Naive thymus-derived CD8-positive, alpha-beta T cell (primary cell): Measurements from ENCODE around the gene AJAP1. TPM values are rescaled to one million over a fixed set of nuclear protein-coding genes. Genes with fewer than 3 reads are reported as not detected.

Source experiments
- ATAC-seq, 2 donors: fragments of 150-1000 bp; cut with Tn5 transposase in 1 of 2; sonication (Bioruptor Pico), chemical (Tn5 transposase) in 1 of 2; 1 replicate in 1 of 2; 2 replicates in 1 of 2; pipeline ENCODE4 v1.10.0; 2021; ENCODE audit warnings: mild to moderate bottlenecking in 2 of 2, moderate library complexity in 2 of 2
- POLR2A ChIA-PET: fragments of 350-600 bp; sonication (Branson Sonifier 250); formaldehyde crosslinking; loops from one replicate; lab custom pipeline; 2021; ENCODE audit warnings: antibody characterized with exemption; lab: Charles Lee
- DNase-seq, 10 donors: peaks; one replicate each; pipeline versions ENCODE4 v3.0.0 to v3.0.0-alpha.2; 2020 to 2022
- H3K27ac Mint-ChIP-seq, 10 donors: one replicate each; pipeline ENCODE4 v1.8.0; 2020 to 2022; ENCODE audit warnings: mild to moderate bottlenecking in 10 of 10, mixed read lengths in 10 of 10, moderate library complexity in 4 of 10, inconsistent platforms in 1 of 10
- H3K27me3 Mint-ChIP-seq, 5 donors: one replicate each; pipeline ENCODE4 v1.8.0; 2021 to 2022; ENCODE audit warnings: mixed read lengths in 5 of 5
- H3K36me3 Mint-ChIP-seq, 3 donors: one replicate each; pipeline ENCODE4 v1.8.0; 2020 to 2022; ENCODE audit warnings: mixed read lengths in 3 of 3, mild to moderate bottlenecking in 2 of 3, inconsistent platforms in 1 of 3
- H3K4me1 Mint-ChIP-seq, 4 donors: one replicate each; pipeline ENCODE4 v1.8.0; 2021 to 2022; ENCODE audit warnings: mixed read lengths in 4 of 4
- H3K4me3 Mint-ChIP-seq, 10 donors: one replicate each; pipeline ENCODE4 v1.8.0; 2020 to 2022; ENCODE audit warnings: mild to moderate bottlenecking in 10 of 10, mixed read lengths in 10 of 10, moderate library complexity in 6 of 10, inconsistent platforms in 1 of 10
- H3K9me3 Mint-ChIP-seq, 9 donors: one replicate each; pipeline ENCODE4 v1.8.0; 2020 to 2022; ENCODE audit warnings: mixed read lengths in 9 of 9, mild to moderate bottlenecking in 3 of 9, inconsistent platforms in 1 of 9, moderate library complexity in 1 of 9
- polyA plus RNA-seq, 3 donors: library from polyadenylated mRNA; unstranded; fragments of 300-500 nt; fragmentation: Illumina TruSeq; gene quantifications; one replicate each; pipeline ENCODE4 v1.2.3, GENCODE V29; 2021
- total RNA-seq, 8 experiments: library from RNA in 2 of 8; stranded (reverse) in 2 of 8; gene quantifications; one replicate each; pipeline ENCODE4 v1.2.3 and lab custom pipeline; 2021 to 2026

The AJAP1 gene
- total and polyA plus RNA-seq, 5 experiments from 2014 or later: 0.01 to 0.21 (median 0.11) TPM; not detected in 2

DNA sequence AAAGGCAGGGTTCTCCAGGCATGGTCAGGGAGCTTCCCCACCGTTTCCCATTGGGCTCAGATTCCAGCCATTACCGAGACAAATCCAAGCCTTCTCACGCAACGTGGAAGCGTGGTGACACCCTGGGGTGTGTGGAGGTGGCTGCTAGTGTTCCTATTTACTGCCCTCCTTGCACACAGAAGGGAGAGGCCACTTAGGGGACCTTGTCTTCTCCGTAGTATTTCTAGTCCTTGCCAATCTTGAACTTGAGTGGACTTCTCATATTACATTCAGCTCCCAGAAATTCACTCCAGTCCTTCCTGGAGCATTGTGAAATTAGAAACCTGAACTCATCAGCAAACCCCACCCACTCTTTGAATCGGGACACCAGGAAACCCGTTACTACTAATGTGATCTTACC, 131.6 kb downstream of the AJAP1 start:
- no peak for DNase-seq
- Mint-ChIP-seq H3K27me3 (peaks cover 3 to 14% (median 7%) of the 10 kb centered on the region in 5 donors), H3K9me3 (no peaks in the 10 kb centered on the region), H3K27ac (no peak overlapping the region), H3K4me1 (no peaks in the 10 kb centered on the region), H3K4me3 (no peak overlapping the region), H3K36me3 (no peaks in the 10 kb centered on the region)
- ATAC-seq: no peak
- POLR2A ChIA-PET: no interaction called here

DNA sequence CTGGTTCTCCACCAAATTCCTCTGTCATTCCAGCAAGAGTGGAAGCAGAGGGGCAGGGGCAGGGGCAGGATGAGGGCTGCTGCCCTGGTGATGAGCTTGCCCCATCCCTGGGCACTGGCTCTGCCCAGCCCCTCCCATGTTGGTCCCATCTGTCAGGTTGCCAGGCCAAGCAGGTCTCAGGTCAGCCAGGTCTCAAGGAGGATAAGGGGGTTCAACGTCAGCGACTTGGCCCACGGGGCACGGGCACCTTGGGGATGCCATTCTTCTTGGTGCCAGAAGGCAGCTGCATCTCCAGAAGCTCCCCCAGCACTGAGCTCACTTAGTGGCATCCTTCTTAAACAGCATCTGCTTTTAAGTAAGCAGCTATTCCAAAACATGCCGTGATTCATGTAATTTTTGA, 133.1 kb downstream of the AJAP1 start:
- Mint-ChIP-seq H3K4me3 (no peak overlapping the region), H3K27ac (no peak overlapping the region), H3K36me3 (no peaks in the 10 kb centered on the region), H3K27me3 (peaks cover 3 to 14% (median 6%) of the 10 kb centered on the region in 5 donors), H3K9me3 (no peaks in the 10 kb centered on the region), H3K4me1 (no peaks in the 10 kb centered on the region)
- POLR2A ChIA-PET: no interaction called here
- no peak for ATAC-seq
- DNase-seq: no peak

DNA sequence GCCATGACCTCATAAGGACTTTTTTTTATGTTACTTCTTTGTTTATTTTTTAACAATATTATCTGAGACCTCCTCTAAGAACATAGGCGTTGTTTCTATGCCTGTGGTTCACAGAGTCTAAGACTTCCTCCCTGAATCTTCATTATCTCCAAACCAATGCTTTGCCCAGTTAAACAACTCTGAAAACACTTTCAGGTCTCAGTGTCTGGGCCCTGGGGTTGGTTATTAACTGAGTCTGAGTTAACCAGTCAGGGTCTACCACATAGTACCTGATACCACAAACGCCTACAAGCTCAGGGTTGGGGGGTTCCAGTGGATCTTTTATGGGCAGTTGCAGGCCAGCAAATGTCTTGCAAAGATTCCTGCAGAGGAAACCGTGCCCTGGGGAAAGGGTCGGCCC, 138.2 kb downstream of the AJAP1 start:
- DNase-seq (no peak), ATAC-seq (no peak)
- Mint-ChIP-seq H3K9me3 (peaks cover 0 to 9% (median 0%) of the 10 kb centered on the region in 9 donors), H3K27ac (no peak overlapping the region), H3K36me3 (peaks cover 0 to 5% (median 0%) of the 10 kb centered on the region in 3 donors), H3K4me1 (peaks cover 0 to 11% (median 6%) of the 10 kb centered on the region in 4 donors), H3K4me3 (no peak overlapping the region), H3K27me3 (peaks cover 3 to 14% (median 6%) of the 10 kb centered on the region in 5 donors)
- POLR2A ChIA-PET: no interaction called here

DNA sequence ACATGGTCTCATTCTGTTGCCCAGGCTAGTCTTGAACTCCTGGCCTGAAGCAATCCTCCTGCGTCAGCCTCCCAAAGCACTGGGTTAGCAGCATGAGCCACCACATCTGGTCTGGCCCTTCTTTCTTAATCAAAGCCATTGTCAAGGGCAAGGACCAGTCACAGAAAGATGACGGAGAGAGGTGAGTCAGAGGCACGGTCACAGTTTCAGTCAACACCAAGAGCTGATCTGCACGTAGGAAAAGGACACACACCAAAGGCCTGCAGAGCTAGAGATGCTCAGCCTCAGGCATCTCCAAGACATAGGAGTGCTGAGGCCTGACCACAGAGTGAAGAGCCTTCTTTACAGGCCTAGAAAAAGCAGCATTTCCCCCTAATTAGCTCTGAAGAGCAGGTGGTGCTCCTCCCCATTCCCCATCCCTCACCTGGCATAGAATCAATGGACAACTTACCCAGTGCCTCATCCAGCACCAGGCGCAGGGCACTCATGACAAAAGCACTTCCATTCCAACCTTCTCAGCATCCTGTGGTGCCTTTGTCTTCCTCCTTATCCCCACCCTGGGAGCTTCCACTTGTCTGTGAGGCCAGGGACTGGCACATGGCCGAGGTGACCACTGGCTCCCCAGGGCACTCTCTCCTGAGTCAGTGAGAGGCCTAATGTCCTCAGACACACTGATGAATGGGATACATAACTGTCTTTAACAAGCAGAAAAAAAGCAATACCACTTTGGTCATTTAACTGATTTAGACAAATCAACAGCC, 139.8 kb downstream of the AJAP1 start:
- ATAC-seq (no peak), DNase-seq (no peak)
- Mint-ChIP-seq H3K27ac (no peak overlapping the region), H3K9me3 (peaks cover 0 to 9% (median 0%) of the 10 kb centered on the region in 9 donors), H3K4me1 (peaks cover 0 to 11% (median 6%) of the 10 kb centered on the region in 4 donors), H3K36me3 (peaks cover 0 to 5% (median 0%) of the 10 kb centered on the region in 3 donors), H3K4me3 (no peak overlapping the region), H3K27me3 (peaks cover 0 to 16% (median 3%) of the 10 kb centered on the region in 5 donors)
- POLR2A ChIA-PET: no interaction called here

DNA sequence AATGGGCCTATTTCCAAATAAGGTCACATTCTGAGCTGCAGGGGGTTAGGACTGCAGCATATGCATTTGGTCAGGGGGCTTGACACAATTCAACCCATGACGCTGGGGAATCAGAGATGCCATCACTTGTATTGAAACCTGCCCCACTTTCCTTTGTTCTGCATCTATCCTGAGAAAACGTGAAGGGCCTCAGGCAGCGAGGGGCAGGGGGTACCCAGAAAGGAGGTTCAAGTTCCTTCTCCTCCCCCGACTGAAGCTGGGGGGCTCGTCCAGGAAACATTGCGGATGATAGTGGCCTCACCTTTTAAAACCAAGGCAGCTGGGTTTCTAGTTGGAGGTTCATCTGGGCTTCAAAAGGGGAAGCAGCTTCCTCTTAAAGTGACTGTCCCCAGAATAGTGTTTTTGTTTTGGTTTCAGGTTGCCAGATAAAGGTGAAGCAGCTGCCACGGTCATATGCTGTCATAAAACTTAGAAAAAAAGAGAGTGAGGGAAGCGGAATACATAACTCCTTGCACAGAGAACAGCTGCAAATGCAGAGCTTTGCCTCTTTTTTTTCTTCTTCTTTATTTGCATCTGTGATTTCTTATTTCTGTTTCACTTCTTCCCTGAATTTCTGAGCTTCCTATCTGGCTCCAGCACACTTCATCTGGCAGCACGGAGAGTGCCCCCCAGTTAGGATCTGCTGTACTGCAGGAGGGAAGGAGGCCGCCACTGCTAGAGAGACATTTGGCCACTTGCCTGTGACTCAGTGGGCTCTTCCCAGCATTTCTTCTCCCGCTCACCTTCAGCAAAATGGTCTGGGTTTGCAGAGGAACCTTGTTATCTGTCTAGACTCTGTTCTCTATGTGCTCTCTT, 142.0 kb downstream of the AJAP1 start:
- peak in 1 of 2 donors; percentile 30 for ATAC-seq
- peak overlapping the region in 1 of 10 donors; percentile 68 for H3K27ac Mint-ChIP-seq
- H3K9me3 Mint-ChIP-seq: peaks cover 0 to 9% (median 0%) of the 10 kb centered on the region in 9 donors
- POLR2A ChIA-PET: no interaction called here
- H3K36me3 Mint-ChIP-seq: peaks cover 0 to 5% (median 0%) of the 10 kb centered on the region in 3 donors
- peaks cover 6 to 33% (median 11%) of the 10 kb centered on the region in 5 donors for H3K27me3 Mint-ChIP-seq
- H3K4me3 Mint-ChIP-seq: no peak overlapping the region
- no peak for DNase-seq
- peaks cover 0 to 11% (median 6%) of the 10 kb centered on the region in 4 donors for H3K4me1 Mint-ChIP-seq

DNA sequence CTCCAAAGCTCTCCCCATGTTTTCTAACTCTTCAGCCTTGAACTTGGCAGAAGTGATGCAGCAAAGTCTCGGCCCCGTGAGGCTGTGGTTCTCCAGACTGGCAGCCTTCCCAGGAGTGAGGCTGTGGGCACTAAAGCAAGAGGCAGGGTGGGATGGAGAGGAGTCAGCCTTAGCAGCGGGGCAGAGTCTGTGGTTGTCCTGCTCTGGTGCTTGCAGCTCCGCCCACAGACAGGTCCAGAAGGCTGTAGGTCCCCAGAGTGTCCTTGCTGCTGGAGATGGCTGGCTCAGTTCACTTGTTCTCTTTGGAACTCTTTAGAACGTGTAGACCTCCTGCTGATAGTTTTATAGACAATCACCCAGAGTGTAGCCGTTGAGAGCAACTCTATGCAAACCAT, 142.6 kb downstream of the AJAP1 start:
- no peak for ATAC-seq
- H3K27ac Mint-ChIP-seq: peak overlapping the region in 1 of 10 donors; percentile 68
- H3K9me3 Mint-ChIP-seq: peaks cover 0 to 9% (median 0%) of the 10 kb centered on the region in 9 donors
- peaks cover 0 to 11% (median 6%) of the 10 kb centered on the region in 4 donors for H3K4me1 Mint-ChIP-seq
- H3K27me3 Mint-ChIP-seq: peaks cover 6 to 38% (median 12%) of the 10 kb centered on the region in 5 donors
- no peak overlapping the region for H3K4me3 Mint-ChIP-seq
- POLR2A ChIA-PET: no interaction called here
- peaks cover 0 to 5% (median 0%) of the 10 kb centered on the region in 3 donors for H3K36me3 Mint-ChIP-seq
- DNase-seq: no peak

DNA sequence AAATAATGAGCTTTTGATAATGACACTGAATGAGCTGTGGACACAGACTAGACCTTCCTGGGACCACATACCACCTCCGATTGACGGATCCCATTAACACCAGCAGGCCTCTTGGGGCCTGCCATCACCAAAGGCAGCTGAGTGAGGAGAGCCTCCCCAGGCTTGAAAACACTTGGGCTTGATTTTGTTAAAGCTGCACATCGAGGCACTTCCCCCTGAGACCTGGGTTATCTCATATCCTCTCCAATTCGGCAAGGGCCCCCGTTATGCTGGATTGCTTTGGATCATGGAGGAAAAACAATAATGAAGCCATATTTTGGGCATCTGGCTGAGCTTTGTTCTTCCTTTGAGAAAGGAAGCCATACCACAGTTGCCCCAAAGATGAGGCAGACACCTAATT, 143.0 kb downstream of the AJAP1 start:
- H3K27me3 Mint-ChIP-seq: peaks cover 6 to 42% (median 12%) of the 10 kb centered on the region in 5 donors
- POLR2A ChIA-PET: no interaction called here

DNA sequence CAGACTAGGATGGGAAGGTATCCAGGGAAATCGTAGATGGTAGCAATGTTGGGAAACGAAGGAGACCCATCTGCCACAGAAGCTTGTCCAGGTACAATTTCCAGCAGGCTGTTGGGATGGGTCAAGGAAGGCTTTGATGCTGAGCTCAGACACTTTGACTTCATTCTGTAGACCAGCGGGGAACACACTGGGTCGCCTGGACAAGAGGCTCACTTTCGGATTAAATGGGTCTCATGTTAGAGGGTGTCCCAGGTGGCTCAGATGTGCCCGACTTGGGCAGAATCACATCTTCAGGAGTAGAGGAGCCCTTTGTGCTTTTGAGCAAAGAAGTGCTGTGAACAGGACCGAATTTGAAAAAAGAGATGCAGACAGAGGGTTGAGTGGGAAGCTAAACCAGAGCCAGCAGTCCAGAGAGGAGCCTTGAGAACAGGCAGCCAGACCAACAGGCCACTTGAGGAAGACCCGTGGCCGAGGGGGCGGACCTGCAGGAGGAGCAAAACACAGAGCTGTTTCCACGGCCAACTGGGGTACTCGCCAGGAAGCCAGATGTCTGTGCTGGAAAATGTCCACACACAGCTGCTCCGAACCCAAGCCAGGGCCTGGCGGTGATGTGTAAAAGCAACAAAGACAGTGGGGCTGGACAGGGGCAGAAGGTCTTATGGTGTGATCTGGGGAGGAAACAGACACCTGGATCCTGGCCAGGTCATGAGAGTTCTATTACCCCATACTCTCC, 146.9 kb downstream of the AJAP1 start:
- POLR2A ChIA-PET: no interaction called here

More for the DNA sequence above, 143.0 kb downstream of the AJAP1 start:
- peaks cover 0 to 11% (median 6%) of the 10 kb centered on the region in 4 donors for H3K4me1 Mint-ChIP-seq
- peaks cover 0 to 9% (median 0%) of the 10 kb centered on the region in 9 donors for H3K9me3 Mint-ChIP-seq
- H3K27ac Mint-ChIP-seq: no peak overlapping the region
- ATAC-seq (no peak), DNase-seq (no peak)
- H3K36me3 Mint-ChIP-seq: peaks cover 0 to 5% (median 0%) of the 10 kb centered on the region in 3 donors
- H3K4me3 Mint-ChIP-seq: no peak overlapping the region

DNA sequence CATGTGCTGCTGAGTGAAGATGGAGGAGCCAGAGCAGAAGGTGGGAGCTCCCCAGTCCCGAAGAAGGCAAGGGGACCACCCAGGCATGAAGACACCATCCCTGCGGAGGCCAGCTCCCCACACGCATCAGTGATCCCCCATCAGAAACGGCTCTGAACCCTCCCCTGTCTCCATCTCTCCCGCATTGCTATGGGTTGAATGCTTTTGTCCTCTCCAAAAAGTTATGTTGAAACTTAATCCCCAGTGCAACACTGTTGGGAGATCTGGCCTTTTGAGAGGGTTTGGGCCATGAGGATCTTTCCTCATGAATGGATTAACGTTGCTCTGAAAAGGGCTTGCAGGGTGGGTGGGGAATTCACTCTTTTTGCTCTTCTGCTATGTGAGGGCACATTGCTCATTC, 147.6 kb downstream of the AJAP1 start:
- POLR2A ChIA-PET: no interaction called here
- H3K27me3 Mint-ChIP-seq: peaks cover 19 to 84% (median 33%) of the 10 kb centered on the region in 5 donors
- H3K4me3 Mint-ChIP-seq: no peak overlapping the region
- peaks cover 0 to 1% (median 0%) of the 10 kb centered on the region in 4 donors for H3K4me1 Mint-ChIP-seq
- peaks cover 0 to 13% (median 0%) of the 10 kb centered on the region in 3 donors for H3K36me3 Mint-ChIP-seq
- peaks cover 0 to 20% (median 9%) of the 10 kb centered on the region in 9 donors for H3K9me3 Mint-ChIP-seq
- no peak for DNase-seq
- no peak overlapping the region for H3K27ac Mint-ChIP-seq
- no peak for ATAC-seq

More for the DNA sequence above, 146.9 kb downstream of the AJAP1 start:
- DNase-seq: no peak
- Mint-ChIP-seq H3K4me3 (no peak overlapping the region), H3K9me3 (peaks cover 0 to 20% (median 7%) of the 10 kb centered on the region in 9 donors), H3K27me3 (peaks cover 18 to 81% (median 31%) of the 10 kb centered on the region in 5 donors), H3K36me3 (peaks cover 0 to 16% (median 0%) of the 10 kb centered on the region in 3 donors), H3K27ac (no peak overlapping the region), H3K4me1 (peaks cover 0 to 8% (median 5%) of the 10 kb centered on the region in 4 donors)
- no peak for ATAC-seq

DNA sequence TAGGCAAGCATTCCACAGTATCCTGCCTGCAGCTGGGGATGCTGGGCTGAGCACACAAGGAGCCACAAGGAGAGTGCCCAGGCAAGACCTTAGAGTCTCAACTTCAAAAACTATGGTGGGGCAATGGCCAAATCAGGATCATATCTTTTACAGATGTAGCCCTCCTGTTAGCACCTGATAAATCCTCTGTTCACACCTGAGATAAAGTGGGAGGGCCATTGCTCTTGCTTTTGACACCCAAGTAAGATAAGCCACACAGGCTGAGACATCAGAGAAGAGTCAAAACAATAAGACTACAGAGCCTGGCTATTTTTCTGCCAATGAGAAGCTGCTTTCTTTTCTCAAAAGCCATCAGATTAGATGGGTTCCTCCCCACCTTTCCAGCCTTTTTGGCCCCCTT, 148.9 kb downstream of the AJAP1 start:
- POLR2A ChIA-PET: no interaction called here
- Mint-ChIP-seq H3K27me3 (peaks cover 19 to 77% (median 33%) of the 10 kb centered on the region in 5 donors), H3K4me3 (no peak overlapping the region), H3K4me1 (no peaks in the 10 kb centered on the region), H3K36me3 (peaks cover 0 to 13% (median 6%) of the 10 kb centered on the region in 3 donors), H3K9me3 (peaks cover 0 to 31% (median 13%) of the 10 kb centered on the region in 9 donors), H3K27ac (no peak overlapping the region)
- ATAC-seq: no peak
- no peak for DNase-seq

DNA sequence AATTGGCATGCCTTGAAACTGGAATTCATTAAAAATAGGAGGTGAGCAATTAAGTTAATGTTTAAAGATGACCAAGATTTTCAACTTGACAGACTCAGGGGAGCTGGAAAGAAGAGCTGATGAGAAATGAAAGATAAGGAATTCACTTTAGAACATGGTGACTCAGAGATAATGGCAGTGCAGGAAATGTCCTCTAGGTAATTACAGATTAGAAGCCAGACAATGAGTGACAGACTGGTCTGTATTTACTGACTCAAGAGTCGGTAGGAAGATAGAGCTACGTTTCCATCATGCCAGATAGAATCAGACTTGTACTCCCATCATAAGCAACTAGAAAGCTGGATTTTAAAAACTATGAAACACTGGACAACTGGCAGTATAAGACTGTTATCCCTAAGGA, 151.6 kb downstream of the AJAP1 start:
- Mint-ChIP-seq H3K4me3 (no peak overlapping the region), H3K27ac (no peak overlapping the region), H3K9me3 (peaks cover 0 to 36% (median 15%) of the 10 kb centered on the region in 9 donors), H3K36me3 (peaks cover 0 to 20% (median 6%) of the 10 kb centered on the region in 3 donors), H3K4me1 (no peaks in the 10 kb centered on the region), H3K27me3 (peaks cover 15 to 66% (median 31%) of the 10 kb centered on the region in 5 donors)
- POLR2A ChIA-PET: no interaction called here
- DNase-seq (no peak), ATAC-seq (no peak)

DNA sequence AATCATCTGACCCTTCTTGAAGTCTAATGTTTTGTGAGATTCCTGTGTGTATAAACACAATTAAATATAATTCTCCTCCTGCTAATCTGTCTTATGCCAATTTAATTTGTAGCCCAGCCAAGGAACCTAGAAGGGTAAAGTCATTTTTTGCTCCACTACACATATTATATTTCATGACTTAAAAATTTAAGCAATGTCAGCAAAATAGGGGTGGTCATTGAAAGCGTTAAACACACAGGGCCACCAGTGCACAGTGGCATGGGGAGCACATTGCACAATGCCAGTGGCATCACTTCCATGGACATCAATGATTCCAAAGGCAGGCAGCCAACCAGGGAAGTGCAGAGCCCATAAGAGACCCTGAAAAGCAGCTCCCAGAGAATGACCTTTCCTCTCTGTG, 166.1 kb downstream of the AJAP1 start:
- POLR2A ChIA-PET: no interaction called here
- Mint-ChIP-seq H3K36me3 (peaks cover 0 to 20% (median 4%) of the 10 kb centered on the region in 3 donors), H3K27ac (no peak overlapping the region), H3K27me3 (peaks cover 0 to 24% (median 5%) of the 10 kb centered on the region in 5 donors), H3K4me1 (no peaks in the 10 kb centered on the region), H3K4me3 (no peak overlapping the region), H3K9me3 (peaks cover 0 to 27% (median 8%) of the 10 kb centered on the region in 9 donors)
- peak in 1 of 10 donors; percentile 34 for DNase-seq
- ATAC-seq: no peak
